Esophagus muscularis mucosa (tissue), 4 donors: ENCODE data around the gene KARS1. TPM values are rescaled to one million over a fixed set of nuclear protein-coding genes. Genes with fewer than 3 reads are reported as not detected.

Source experiments
- DNase-seq: peaks from one replicate; pipeline ENCODE4 v3.0.0-alpha.2; 2017; ENCODE audit errors: extremely low spot score
- H3K27ac ChIP-seq, 4 donors: fragments of 200-600 bp; sonication (generic); replicated peaks in 1 of 4; 1 replicate in 3 of 4; 2 replicates in 1 of 4; pipeline ENCODE4 v1.5.1; 2016 to 2019; ENCODE audit warnings: mild to moderate bottlenecking in 1 of 4
- H3K27me3 ChIP-seq, 4 donors: fragments of 200-600 bp; sonication (generic); one replicate each; pipeline versions ENCODE4 v1.5.1 to v1.6.0; 2016 to 2019
- H3K36me3 ChIP-seq, 4 donors: fragments of 200-600 bp; sonication (generic); one replicate each; pipeline ENCODE4 v1.5.1; 2016 to 2019
- H3K4me1 ChIP-seq, 4 donors: fragments of 200-600 bp; sonication (generic); one replicate each; pipeline ENCODE4 v1.5.1; 2016 to 2019
- H3K4me3 ChIP-seq, 4 donors: fragments of 200-600 bp; sonication (generic); 1 replicate in 2 of 4; 2 replicates in 2 of 4; pipeline ENCODE4 v1.5.1; 2016 to 2019; ENCODE audit warnings: mild to moderate bottlenecking in 4 of 4, moderate library complexity in 1 of 4
- H3K9me3 ChIP-seq, 4 donors: fragments of 200-600 bp; sonication (generic); 1 replicate in 3 of 4; 2 replicates in 1 of 4; pipeline ENCODE4 v1.5.1; 2016 to 2019
- EP300 ChIP-seq: sonication (generic); formaldehyde crosslinking; IDR thresholded peaks from one replicate; pipeline ENCODE4 v1.6.1; 2017; ENCODE audit warnings: antibody characterized with exemption
- POLR2A ChIP-seq: fragments of 450-650 bp; IDR thresholded peaks from one replicate; pipeline ENCODE4 v1.6.1; 2017; ENCODE audit warnings: antibody characterized with exemption, moderate library complexity, mild to moderate bottlenecking, low read depth
- POLR2AphosphoS5 ChIP-seq, 2 donors: sonication (generic); formaldehyde crosslinking; IDR thresholded peaks; one replicate each; pipeline ENCODE4 v1.6.1; 2017; ENCODE audit warnings: antibody characterized with exemption in 2 of 2
- WGBS: methylation state at CpG from one replicate; pipeline ENCODE4 v1.1.5; 2018; 5-methylcytosine and 5-hydroxymethylcytosine counted together
- intact Hi-C: fragments of 100-400 bp; cut with DNase I; formaldehyde crosslinking; loops from one replicate; pipeline ENCODE4 v1.15.1; 2023
- total RNA-seq, 4 donors: library from RNA; depleted of rRNA; stranded (reverse); fragments of >200 nt; gene quantifications; one replicate each; pipeline versions ENCODE4 v1.1.0 to v1.2.1, GENCODE V29; 2016
- TF ChIP-seq, protein P1 (sequence below), 3 experiments: fragments of 200-600 bp in 2 of 3; fragments of 450-650 bp in 1 of 3; sonication (generic) in 2 of 3; IDR thresholded peaks; one replicate each; pipeline ENCODE4 v1.5.1; 2017 to 2019; ENCODE audit warnings: antibody characterized with exemption in 3 of 3, mild to moderate bottlenecking in 2 of 3, moderate library complexity in 1 of 3

Gene KARS1
- total RNA-seq, 4 donors from 2014 or later: 95.1 to 120 (median 102) TPM

DNA sequence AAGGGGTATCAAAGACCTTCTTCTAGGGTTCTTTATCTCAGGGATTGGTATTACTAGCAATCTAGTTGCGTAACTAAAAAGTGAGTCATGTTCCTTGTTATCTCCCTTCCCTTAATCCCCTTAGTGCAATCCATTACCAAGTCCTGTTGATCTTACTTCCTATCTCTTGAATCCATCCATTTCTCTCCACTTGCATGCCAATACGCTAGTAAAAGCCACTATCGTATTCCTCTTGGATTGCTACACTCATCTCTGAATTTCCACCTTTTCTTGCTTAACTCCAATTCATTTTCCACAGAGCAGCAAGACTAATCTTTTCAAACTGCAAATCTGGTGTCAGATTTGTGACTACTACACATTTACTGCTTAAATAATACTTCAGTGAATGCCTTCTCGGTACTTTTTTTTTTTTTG, 22.5 kb downstream of the KARS1 start:
- intact Hi-C loops: loop anchor here (10.0 kb wide), 1 partner anchor 150 kb away; no protein-coding TSS in a partner anchor
- WGBS: 82% methylated on average over 4 of the region's 4 CpGs

GRCh38 chr16:75622761-75623605, 24.5 kb downstream of the KARS1 start, which contains the start of gene ADAT1:
ADAT1 (minus strand) TSS chr16:75623281; CDS start chr16:75620799, 2,482 bp downstream.
- DNase-seq: peak; percentile 99
- H3K9me3 ChIP-seq: no peaks in the 10 kb centered on the region
- peaks cover 14 to 32% (median 19%) of the 10 kb centered on the region in 4 donors for H3K4me1 ChIP-seq
- TF ChIP-seq POLR2A (peak; percentile 74), EP300 (no peak), POLR2AphosphoS5 (IDR thresholded peaks at IDR 0.05) (peak; percentile 97 to 98)
- TF ChIP-seq, protein P1, sequence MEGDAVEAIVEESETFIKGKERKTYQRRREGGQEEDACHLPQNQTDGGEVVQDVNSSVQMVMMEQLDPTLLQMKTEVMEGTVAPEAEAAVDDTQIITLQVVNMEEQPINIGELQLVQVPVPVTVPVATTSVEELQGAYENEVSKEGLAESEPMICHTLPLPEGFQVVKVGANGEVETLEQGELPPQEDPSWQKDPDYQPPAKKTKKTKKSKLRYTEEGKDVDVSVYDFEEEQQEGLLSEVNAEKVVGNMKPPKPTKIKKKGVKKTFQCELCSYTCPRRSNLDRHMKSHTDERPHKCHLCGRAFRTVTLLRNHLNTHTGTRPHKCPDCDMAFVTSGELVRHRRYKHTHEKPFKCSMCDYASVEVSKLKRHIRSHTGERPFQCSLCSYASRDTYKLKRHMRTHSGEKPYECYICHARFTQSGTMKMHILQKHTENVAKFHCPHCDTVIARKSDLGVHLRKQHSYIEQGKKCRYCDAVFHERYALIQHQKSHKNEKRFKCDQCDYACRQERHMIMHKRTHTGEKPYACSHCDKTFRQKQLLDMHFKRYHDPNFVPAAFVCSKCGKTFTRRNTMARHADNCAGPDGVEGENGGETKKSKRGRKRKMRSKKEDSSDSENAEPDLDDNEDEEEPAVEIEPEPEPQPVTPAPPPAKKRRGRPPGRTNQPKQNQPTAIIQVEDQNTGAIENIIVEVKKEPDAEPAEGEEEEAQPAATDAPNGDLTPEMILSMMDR (IDR thresholded peaks at IDR 0.05): peak in 1 of 3 experiments; percentile 37
- peak within 1 kb of the TSS; percentile 65 to 82 (median 74) for H3K4me3 ChIP-seq
- intact Hi-C loops: loop anchor here (10.0 kb wide), 1 partner anchor 148 kb away; no protein-coding TSS in a partner anchor
- H3K36me3 ChIP-seq: peaks cover 20 to 55% (median 49%) of the 10 kb centered on the region in 4 donors
- H3K27me3 ChIP-seq: no peaks in the 10 kb centered on the region
- WGBS: under 1% methylated on average over 48 of the region's 62 CpGs
- peak within 1 kb of the TSS; percentile 82 to 97 (median 90) for H3K27ac ChIP-seq

More for the DNA sequence above, 22.5 kb downstream of the KARS1 start:
- DNase-seq: no peak
- TF ChIP-seq, protein P1 (IDR thresholded peaks at IDR 0.05): no peak
- TF ChIP-seq EP300 (no peak), POLR2AphosphoS5 (IDR thresholded peaks at IDR 0.05) (no peak), POLR2A (no peak)
- no peak overlapping the region for H3K27ac ChIP-seq
- H3K4me1 ChIP-seq: peaks cover 14 to 32% (median 19%) of the 10 kb centered on the region in 4 donors
- no peaks in the 10 kb centered on the region for H3K27me3 ChIP-seq
- no peak overlapping the region for H3K4me3 ChIP-seq
- peaks cover 32 to 55% (median 49%) of the 10 kb centered on the region in 4 donors for H3K36me3 ChIP-seq
- H3K9me3 ChIP-seq: no peaks in the 10 kb centered on the region

- intact Hi-C loops: loop anchor here (10.0 kb wide), 1 partner anchor 146 kb away; no protein-coding TSS in a partner anchor
- Histone ChIP-seq H3K27me3 (no peaks in the 10 kb centered on the region), H3K36me3 (peaks cover 9 to 55% (median 49%) of the 10 kb centered on the region in 4 donors), H3K4me1 (peaks cover 14 to 32% (median 19%) of the 10 kb centered on the region in 4 donors), H3K9me3 (no peaks in the 10 kb centered on the region), H3K4me3 (no peak overlapping the region), H3K27ac (no peak overlapping the region)
- no peak for DNase-seq
- 12% methylated on average over 2 of the region's 2 CpGs for WGBS
- TF ChIP-seq EP300: no peak
- TF ChIP-seq, protein P1 (IDR thresholded peaks at IDR 0.05): peak in 2 of 3 experiments; percentile 7 to 9
- no peak for TF ChIP-seq POLR2A
- no peak for TF ChIP-seq POLR2AphosphoS5 (IDR thresholded peaks at IDR 0.05)
Observed at GRCh38 chr16:75621170-75621477, 26.3 kb downstream of the KARS1 start.

- H3K27ac ChIP-seq: no peak overlapping the region
- 89% methylated on average over 19 of the region's 20 CpGs for WGBS
- no peak overlapping the region for H3K4me3 ChIP-seq
- intact Hi-C loops: loop anchor here (10.0 kb wide), 1 partner anchor 146 kb away; no protein-coding TSS in a partner anchor
- H3K36me3 ChIP-seq: peaks cover 9 to 55% (median 50%) of the 10 kb centered on the region in 4 donors
- TF ChIP-seq, protein P1 (IDR thresholded peaks at IDR 0.05): no peak
- TF ChIP-seq POLR2A (no peak), POLR2AphosphoS5 (IDR thresholded peaks at IDR 0.05) (no peak), EP300 (no peak)
- no peaks in the 10 kb centered on the region for H3K27me3 ChIP-seq
- DNase-seq: no peak
- H3K4me1 ChIP-seq: peaks cover 14 to 32% (median 19%) of the 10 kb centered on the region in 4 donors
- H3K9me3 ChIP-seq: no peaks in the 10 kb centered on the region
Observed at GRCh38 chr16:75620326-75621169, 26.9 kb downstream of the KARS1 start.
